ENCODE measurements around the gene METTL2B.

The METTL2B gene

DNA sequence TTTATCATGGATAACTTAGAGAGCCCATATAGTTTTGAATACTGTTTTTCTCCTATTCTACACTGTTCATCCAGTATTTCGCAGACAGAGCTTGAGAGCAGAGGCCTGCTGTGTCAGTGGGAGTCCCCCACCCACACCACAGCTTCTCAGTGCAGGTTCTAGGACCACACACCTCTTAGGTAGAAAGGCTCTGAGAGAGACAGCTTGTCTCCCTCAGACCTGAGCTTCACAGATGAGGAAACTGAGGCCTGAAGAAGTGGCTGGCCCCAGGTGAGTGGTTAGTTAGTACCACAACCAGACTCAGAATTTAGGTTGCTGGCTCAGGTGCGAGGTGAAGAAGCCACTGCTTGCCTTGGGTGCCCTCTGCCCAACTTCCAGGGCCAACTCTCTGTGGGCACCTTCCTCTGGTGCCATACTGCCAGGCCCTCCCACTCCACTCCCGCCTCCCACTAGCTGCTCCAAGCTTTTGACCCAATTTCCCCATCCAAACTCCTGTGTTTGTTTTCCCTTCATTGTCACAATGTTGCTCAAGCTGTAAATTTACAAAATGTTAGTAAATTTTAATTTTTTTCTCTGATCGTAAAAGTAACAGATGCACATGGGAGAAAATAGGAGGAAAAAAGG is 28.5 kb upstream of the METTL2B start:
- no peak for DNase-seq (ENCODE audit: low read depth)
- TF ChIP-seq, protein P1, sequence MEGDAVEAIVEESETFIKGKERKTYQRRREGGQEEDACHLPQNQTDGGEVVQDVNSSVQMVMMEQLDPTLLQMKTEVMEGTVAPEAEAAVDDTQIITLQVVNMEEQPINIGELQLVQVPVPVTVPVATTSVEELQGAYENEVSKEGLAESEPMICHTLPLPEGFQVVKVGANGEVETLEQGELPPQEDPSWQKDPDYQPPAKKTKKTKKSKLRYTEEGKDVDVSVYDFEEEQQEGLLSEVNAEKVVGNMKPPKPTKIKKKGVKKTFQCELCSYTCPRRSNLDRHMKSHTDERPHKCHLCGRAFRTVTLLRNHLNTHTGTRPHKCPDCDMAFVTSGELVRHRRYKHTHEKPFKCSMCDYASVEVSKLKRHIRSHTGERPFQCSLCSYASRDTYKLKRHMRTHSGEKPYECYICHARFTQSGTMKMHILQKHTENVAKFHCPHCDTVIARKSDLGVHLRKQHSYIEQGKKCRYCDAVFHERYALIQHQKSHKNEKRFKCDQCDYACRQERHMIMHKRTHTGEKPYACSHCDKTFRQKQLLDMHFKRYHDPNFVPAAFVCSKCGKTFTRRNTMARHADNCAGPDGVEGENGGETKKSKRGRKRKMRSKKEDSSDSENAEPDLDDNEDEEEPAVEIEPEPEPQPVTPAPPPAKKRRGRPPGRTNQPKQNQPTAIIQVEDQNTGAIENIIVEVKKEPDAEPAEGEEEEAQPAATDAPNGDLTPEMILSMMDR (IDR thresholded peaks at IDR 0.05; ENCODE audit: control insufficient read depth, insufficient read depth, low read depth, low read length, missing control alignments): no peak
- H3K4me3 ChIP-seq (ENCODE audit: control insufficient read depth, low read depth, low read length): no peak overlapping the region

- H3K4me3 ChIP-seq (ENCODE audit: control insufficient read depth, low read depth, low read length): no peak overlapping the region
- DNase-seq (ENCODE audit: low read depth): no peak
- TF ChIP-seq, protein P1 (IDR thresholded peaks at IDR 0.05; ENCODE audit: control insufficient read depth, insufficient read depth, low read depth, low read length, missing control alignments): no peak
These were observed 27.7 kb upstream of the METTL2B start for GRCh38 chr7:128448751-128449302.

DNA sequence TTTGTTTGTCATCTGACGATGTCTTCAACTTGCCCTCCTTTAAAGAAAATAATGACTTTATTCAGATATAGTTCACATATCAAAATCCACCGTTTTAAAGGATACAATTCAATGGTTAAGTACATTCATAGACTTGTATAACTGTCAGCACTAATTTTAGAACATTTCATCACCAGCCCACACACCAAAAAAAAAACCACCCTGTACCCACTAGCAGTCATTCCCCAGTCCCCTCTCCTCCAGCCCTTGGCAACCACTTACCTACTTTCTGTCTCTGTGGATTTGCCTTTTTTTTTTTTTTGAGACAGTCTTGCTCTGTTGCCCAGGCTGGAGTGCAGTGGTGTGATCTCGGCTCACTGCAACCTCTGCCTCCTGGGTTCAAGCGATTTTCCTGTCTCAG is 26.1 kb upstream of the METTL2B start:
- TF ChIP-seq, protein P1 (IDR thresholded peaks at IDR 0.05; ENCODE audit: control insufficient read depth, insufficient read depth, low read depth, low read length, missing control alignments): no peak
- H3K4me3 ChIP-seq (ENCODE audit: control insufficient read depth, low read depth, low read length): no peak overlapping the region
- no peak for DNase-seq (ENCODE audit: low read depth)

DNA sequence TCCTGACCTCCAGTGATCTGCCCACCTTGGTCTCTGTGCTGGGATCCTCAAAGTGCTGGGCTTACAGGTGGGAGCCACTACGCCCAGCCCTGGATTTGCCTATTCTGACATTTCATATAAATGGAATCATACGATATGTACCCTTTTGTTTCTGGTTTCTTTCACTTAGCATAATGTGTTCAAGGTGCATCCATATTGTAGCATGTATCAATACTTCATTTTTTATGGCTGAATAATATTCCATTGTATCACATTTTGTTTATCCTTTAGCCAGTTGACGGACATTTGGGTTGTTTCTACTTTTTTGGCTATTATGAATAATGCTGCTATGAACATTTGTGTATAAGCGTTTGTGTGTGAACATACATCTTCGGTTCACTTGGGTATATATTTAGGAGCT is 25.6 kb upstream of the METTL2B start:
- no peak overlapping the region for H3K4me3 ChIP-seq (ENCODE audit: control insufficient read depth, low read depth, low read length)
- TF ChIP-seq, protein P1 (IDR thresholded peaks at IDR 0.05; ENCODE audit: control insufficient read depth, insufficient read depth, low read depth, low read length, missing control alignments): no peak
- no peak for DNase-seq (ENCODE audit: low read depth)

- H3K4me3 ChIP-seq (ENCODE audit: control insufficient read depth, low read depth, low read length): no peak overlapping the region
- DNase-seq (ENCODE audit: low read depth): no peak
- TF ChIP-seq, protein P1 (IDR thresholded peaks at IDR 0.05; ENCODE audit: control insufficient read depth, insufficient read depth, low read depth, low read length, missing control alignments): no peak
These were observed 24.0 kb upstream of the METTL2B start for GRCh38 chr7:128452552-128452951.

DNA sequence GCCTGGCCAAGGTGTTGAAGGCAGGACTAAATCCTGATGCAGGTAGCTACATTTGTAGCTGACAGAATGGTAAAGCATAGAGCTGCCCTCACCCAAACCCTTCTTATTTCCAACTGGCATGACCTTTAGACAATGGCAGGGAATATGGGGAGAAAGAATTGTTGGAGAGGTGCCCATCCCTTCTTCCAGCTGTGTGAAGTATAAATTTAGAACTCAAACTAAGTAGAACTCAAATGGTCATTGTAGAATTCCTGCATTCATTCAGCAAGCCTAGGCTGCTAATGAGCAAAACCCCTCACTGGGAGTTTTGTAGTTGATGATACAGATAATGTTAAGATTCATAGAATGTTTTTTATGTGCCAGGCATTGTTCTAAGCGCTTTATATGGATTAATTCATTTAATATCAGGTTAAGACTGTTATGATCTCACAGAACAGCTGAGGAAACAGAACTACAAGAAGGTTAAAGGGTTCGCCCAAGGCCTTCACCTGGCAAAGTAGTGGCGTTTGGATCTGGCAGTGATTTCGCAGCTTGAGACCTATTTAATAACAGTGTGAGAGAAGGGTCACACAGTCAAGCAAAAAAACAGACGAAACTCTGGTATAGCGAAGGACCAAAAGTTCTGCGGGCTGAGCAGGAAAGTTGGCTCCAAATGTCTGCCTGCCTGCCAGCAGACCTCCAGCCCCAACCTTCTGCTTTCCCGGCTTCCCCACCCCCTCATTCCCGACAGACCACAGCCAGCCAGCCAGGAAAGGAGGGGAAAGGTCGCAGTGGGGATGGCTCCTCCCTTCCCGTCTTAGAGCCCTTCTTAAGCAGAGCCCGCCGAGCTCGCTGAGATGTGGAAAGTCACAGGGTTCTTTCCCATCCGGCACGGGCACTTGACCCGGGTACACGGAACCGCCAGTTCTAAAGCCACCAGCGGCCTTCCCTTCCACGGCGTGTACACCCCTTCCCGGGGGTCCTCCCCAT is 22.4 kb upstream of the METTL2B start:
- no peak overlapping the region for H3K4me3 ChIP-seq (ENCODE audit: control insufficient read depth, low read depth, low read length)
- TF ChIP-seq, protein P1 (IDR thresholded peaks at IDR 0.05; ENCODE audit: control insufficient read depth, insufficient read depth, low read depth, low read length, missing control alignments): no peak
- peak; percentile 52 for DNase-seq (ENCODE audit: low read depth)

All from AG09309 (cell line).